GM23338 (cell line): ENCODE measurements around the gene NIF3L1. TPM values are rescaled to one million over a fixed set of nuclear protein-coding genes. Genes with fewer than 3 reads are reported as not detected.

Experiments
- ATAC-seq: fragments of 200-7000 bp; cut with Tn5 transposase; 3 replicates; pipeline ENCODE4 v1.9.1; 2020
- DNase-seq: peaks from one replicate; pipeline ENCODE4 v3.0.0-alpha.2; 2015; ENCODE audit warnings: low spot score
- H2AFZ ChIP-seq: fragments of 200-600 bp; sonication (generic); 2 replicates; pipeline ENCODE4 v1.8.0; 2016; ENCODE audit warnings: antibody characterized with exemption, mild to moderate bottlenecking, moderate library complexity
- H3F3A ChIP-seq: fragments of 200-600 bp; sonication (generic); replicated peaks from 2 replicates; pipeline ENCODE4 v1.8.0; 2017; ENCODE audit warnings: antibody characterized with exemption, mixed run types, low read depth
- H3K27ac ChIP-seq: fragments of 200-600 bp; sonication (generic); 2 replicates; pipeline ENCODE4 v1.6.1; 2016; ENCODE audit warnings: low read depth
- H3K27me3 ChIP-seq: fragments of 200-600 bp; sonication (generic); 2 replicates; pipeline ENCODE4 v1.8.0; 2016; ENCODE audit warnings: mild to moderate bottlenecking, mixed run types, moderate library complexity; ENCODE audit not compliant: insufficient read depth
- H3K36me3 ChIP-seq: fragments of 200-600 bp; sonication (generic); 2 replicates; pipeline ENCODE4 v1.8.0; 2016; ENCODE audit warnings: mild to moderate bottlenecking; ENCODE audit not compliant: insufficient read depth
- H3K4me1 ChIP-seq: fragments of 200-600 bp; sonication (generic); 2 replicates; pipeline ENCODE4 v1.8.0; 2016; ENCODE audit warnings: mild to moderate bottlenecking, moderate library complexity; ENCODE audit not compliant: insufficient read depth
- H3K4me2 ChIP-seq: fragments of 200-600 bp; sonication (generic); 2 replicates; pipeline ENCODE4 v1.7.1; 2017; ENCODE audit warnings: mixed run types
- H3K4me3 ChIP-seq: fragments of 200-600 bp; sonication (generic); 2 replicates; pipeline ENCODE4 v1.6.1; 2016; ENCODE audit warnings: mixed run types
- H3K79me2 ChIP-seq: fragments of 200-600 bp; sonication (generic); replicated peaks from 2 replicates; pipeline ENCODE4 v1.8.0; 2017; ENCODE audit warnings: mild to moderate bottlenecking; ENCODE audit not compliant: insufficient read depth
- H3K9me2 ChIP-seq: fragments of 200-600 bp; sonication (generic); 2 replicates; pipeline ENCODE4 v1.8.0; 2017; ENCODE audit not compliant: insufficient read depth
- H4K20me1 ChIP-seq: fragments of 200-600 bp; sonication (generic); replicated peaks from 2 replicates; pipeline ENCODE4 v1.8.0; 2017; ENCODE audit warnings: mild to moderate bottlenecking; ENCODE audit not compliant: insufficient read depth
- H3K27ac Mint-ChIP-seq: 2 replicates; pipeline ENCODE4 v1.8.0; 2020; ENCODE audit warnings: inconsistent platforms, mild to moderate bottlenecking, moderate library complexity, mixed read lengths
- H3K27me3 Mint-ChIP-seq: 3 replicates; pipeline ENCODE4 v1.8.0; 2022; ENCODE audit warnings: low read depth, mild to moderate bottlenecking, moderate library complexity, mixed read lengths, inconsistent platforms; ENCODE audit not compliant: insufficient read depth, poor library complexity
- H3K36me3 Mint-ChIP-seq: 3 replicates; pipeline ENCODE4 v1.8.0; 2021; ENCODE audit warnings: low read depth, mild to moderate bottlenecking, inconsistent platforms, moderate library complexity, mixed read lengths
- H3K4me1 Mint-ChIP-seq: 3 replicates; pipeline ENCODE4 v1.8.0; 2020; ENCODE audit warnings: mild to moderate bottlenecking, inconsistent platforms, mixed read lengths
- H3K4me3 Mint-ChIP-seq: 3 replicates; pipeline ENCODE4 v1.8.0; 2021; ENCODE audit warnings: moderate library complexity, mild to moderate bottlenecking, inconsistent platforms, mixed read lengths
- H3K9me3 Mint-ChIP-seq: 3 replicates; pipeline ENCODE4 v1.8.0; 2020; ENCODE audit warnings: moderate library complexity, mild to moderate bottlenecking, inconsistent platforms, mixed read lengths
- CREB1 ChIP-seq: fragments of 250-450 bp; sonication (Bioruptor Pico); IDR thresholded peaks from 2 replicates; pipeline ENCODE4 v1.5.0; 2020; ENCODE audit warnings: low read depth, mild to moderate bottlenecking, moderate library complexity
- CTCF ChIP-seq, 2 experiments: fragments of 200-600 bp in 1 of 2; sonication (generic) in 1 of 2; conservative IDR thresholded peaks; 2 replicates each; pipeline versions ENCODE4 v1.5.1 to v1.6.1; 2016 to 2017; ENCODE audit warnings: antibody characterized with exemption in 2 of 2, low read depth in 2 of 2, mild to moderate bottlenecking in 2 of 2, moderate library complexity in 1 of 2
- ETS1 ChIP-seq: IDR thresholded peaks from 2 replicates; pipeline ENCODE4 v1.6.1; 2016; ENCODE audit warnings: antibody characterized with exemption
- EZH2 ChIP-seq: fragments of 200-600 bp; sonication (generic); IDR thresholded peaks from one replicate; pipeline ENCODE4 v1.8.0; 2017; ENCODE audit warnings: antibody characterized with exemption, mild to moderate bottlenecking, low read depth; ENCODE audit not compliant: unreplicated experiment
- EZH2phosphoT487 ChIP-seq: fragments of 200-600 bp; sonication (generic); IDR thresholded peaks from one replicate; pipeline ENCODE4 v1.8.1; 2018; ENCODE audit warnings: antibody characterized with exemption; ENCODE audit not compliant: unreplicated experiment
- JUNB ChIP-seq: IDR thresholded peaks from one replicate; pipeline ENCODE4 v1.6.1; 2016; ENCODE audit warnings: antibody characterized with exemption; ENCODE audit not compliant: unreplicated experiment
- NANOG ChIP-seq: IDR thresholded peaks from 2 replicates; pipeline ENCODE4 v1.6.1; 2016; ENCODE audit warnings: antibody characterized with exemption, borderline replicate concordance
- POLR2AphosphoS5 ChIP-seq: IDR thresholded peaks from 2 replicates; pipeline ENCODE4 v1.6.1; 2016; ENCODE audit warnings: antibody characterized with exemption, low read depth
- REST ChIP-seq: IDR thresholded peaks from one replicate; pipeline ENCODE4 v1.6.1; 2018; ENCODE audit warnings: antibody characterized with exemption; ENCODE audit not compliant: unreplicated experiment
- STAT1 ChIP-seq: IDR thresholded peaks from one replicate; pipeline ENCODE4 v1.6.1; 2016; ENCODE audit warnings: antibody characterized with exemption; ENCODE audit not compliant: unreplicated experiment
- ZNF114 ChIP-seq: fragments of 250-450 bp; sonication (Bioruptor Pico); IDR thresholded peaks from 2 replicates; pipeline ENCODE4 v1.5.0; 2020; ENCODE audit warnings: mild to moderate bottlenecking, moderate library complexity
- ZNF331 ChIP-seq: fragments of 250-450 bp; sonication (Bioruptor Pico); IDR thresholded peaks from 2 replicates; pipeline ENCODE4 v1.5.0; 2020; ENCODE audit warnings: low read depth, mild to moderate bottlenecking, moderate library complexity
- ZNF462 ChIP-seq: fragments of 250-450 bp; sonication (Bioruptor Pico); IDR thresholded peaks from 2 replicates; pipeline ENCODE4 v1.5.0; 2020; ENCODE audit warnings: mild to moderate bottlenecking, moderate library complexity
- polyA plus RNA-seq: library from polyadenylated mRNA; unstranded; fragments of >200 nt; fragmentation: Nextera tagmentation; extraction: Ambion mirVana; gene quantifications from 2 replicates; pipeline ENCODE4 v1.2.1, GENCODE V29; 2016
- total RNA-seq: library from RNA; depleted of rRNA; stranded (reverse); fragments of >200 nt; shearing (Covaris generic); gene quantifications from 2 replicates; pipeline ENCODE4 v1.2.3, GENCODE V29; 2014

Gene NIF3L1
- total and polyA plus RNA-seq, 2 experiments from 2014 or later: 62.8 to 63.9 TPM

GRCh38 chr2:200856806-200857205, 32.4 kb upstream of the NIF3L1 start:
- no peaks in the 10 kb centered on the region for H3K27me3 ChIP-seq
- peaks cover 15% of the 10 kb centered on the region for H4K20me1 ChIP-seq
- no peak overlapping the region for H3K27ac ChIP-seq
- no peaks in the 10 kb centered on the region for H3K9me2 ChIP-seq
- H3K27me3 Mint-ChIP-seq: peaks cover 1% of the 10 kb centered on the region
- H3K4me1 ChIP-seq: peaks cover 10% of the 10 kb centered on the region
- no peak overlapping the region for H3K4me3 Mint-ChIP-seq
- H3K4me3 ChIP-seq: no peak overlapping the region
- H3K79me2 ChIP-seq: peaks cover 45% of the 10 kb centered on the region
- H3K4me1 Mint-ChIP-seq: peaks cover 11% of the 10 kb centered on the region
- H2AFZ ChIP-seq: no peak overlapping the region
- no peak overlapping the region for H3K4me2 ChIP-seq
- H3F3A ChIP-seq: peaks cover 7% of the 10 kb centered on the region
- H3K9me3 Mint-ChIP-seq: no peaks in the 10 kb centered on the region
- peaks cover 89% of the 10 kb centered on the region for H3K36me3 Mint-ChIP-seq
- H3K36me3 ChIP-seq: peaks cover 86% of the 10 kb centered on the region
- no peak for DNase-seq
- TF ChIP-seq CREB1 (CRISPR knock-in tag): no peak
- TF ChIP-seq EZH2phosphoT487: no peak
- no peak for TF ChIP-seq STAT1
- TF ChIP-seq ZNF331: no peak
- no peak for TF ChIP-seq ZNF462 (CRISPR knock-in tag)
- TF ChIP-seq JUNB: no peak
- TF ChIP-seq CTCF (conservative IDR thresholded peaks at IDR 0.05; ENCODE audit: low read depth in 2 of 2): no peak
- TF ChIP-seq NANOG: no peak
- no peak for TF ChIP-seq REST
- TF ChIP-seq ETS1: no peak
- TF ChIP-seq EZH2: no peak
- no peak for TF ChIP-seq ZNF114 (CRISPR knock-in tag)
- TF ChIP-seq POLR2AphosphoS5: no peak
- no peak overlapping the region for H3K27ac Mint-ChIP-seq
- no peak for ATAC-seq
